Nephron (organoid): ENCODE measurements around the gene ANKH.

Source experiments
- H3K27ac Mint-ChIP-seq, 3 experiments: 2 replicates each; pipeline ENCODE4 v1.8.0; 2020; ENCODE audit warnings: mixed read lengths in 3 of 3, mild to moderate bottlenecking in 2 of 3, moderate library complexity in 1 of 3
- H3K27me3 Mint-ChIP-seq: 2 replicates; pipeline ENCODE4 v1.8.0; 2021; ENCODE audit warnings: low read depth, mild to moderate bottlenecking, moderate library complexity, mixed read lengths
- H3K36me3 Mint-ChIP-seq: 2 replicates; pipeline ENCODE4 v1.8.0; 2020; ENCODE audit warnings: low read depth, mixed read lengths
- H3K4me1 Mint-ChIP-seq: 2 replicates; pipeline ENCODE4 v1.8.0; 2020; ENCODE audit warnings: mixed read lengths
- H3K4me3 Mint-ChIP-seq, 3 experiments: 2 replicates each; pipeline ENCODE4 v1.8.0; 2020; ENCODE audit warnings: mild to moderate bottlenecking in 3 of 3, mixed read lengths in 3 of 3, moderate library complexity in 2 of 3
- H3K9me3 Mint-ChIP-seq: 2 replicates; pipeline ENCODE4 v1.8.0; 2020; ENCODE audit warnings: mixed read lengths
- CTCF ChIP-seq, 3 experiments: fragments of 200-600 bp; sonication (generic); IDR thresholded peaks; one replicate each; pipeline ENCODE4 v1.5.0; 2021; ENCODE audit warnings: antibody characterized with exemption in 3 of 3; ENCODE audit not compliant: unreplicated experiment in 3 of 3

ANKH gene

GRCh38 chr5:14869233-14869632 lies 2.3 kb downstream of the ANKH start:
- Mint-ChIP-seq H3K27me3 (peaks cover 32% of the 10 kb centered on the region), H3K9me3 (no peaks in the 10 kb centered on the region), H3K27ac (no peak overlapping the region), H3K36me3 (no peaks in the 10 kb centered on the region), H3K4me1 (peaks cover 15% of the 10 kb centered on the region), H3K4me3 (peak overlapping the region; percentile 91 to 93 (median 91))
- TF ChIP-seq CTCF (IDR thresholded peaks at IDR 0.05; ENCODE audit: unreplicated experiment in 3 of 3) = no peak

- Mint-ChIP-seq H3K27me3 (peaks cover 32% of the 10 kb centered on the region), H3K9me3 (no peaks in the 10 kb centered on the region), H3K36me3 (no peaks in the 10 kb centered on the region), H3K4me1 (peaks cover 15% of the 10 kb centered on the region), H3K4me3 (peak overlapping the region in 1 of 3 experiments; percentile 44), H3K27ac (no peak overlapping the region)
- TF ChIP-seq CTCF (IDR thresholded peaks at IDR 0.05; ENCODE audit: unreplicated experiment in 3 of 3) = no peak
These were observed 2.8 kb downstream of the ANKH start for GRCh38 chr5:14868771-14869170.

GRCh38 chr5:14864181-14864812 lies 7.3 kb downstream of the ANKH start:
- no peak for TF ChIP-seq CTCF (IDR thresholded peaks at IDR 0.05; ENCODE audit: unreplicated experiment in 3 of 3)
- peaks cover 20% of the 10 kb centered on the region for H3K27me3 Mint-ChIP-seq
- H3K27ac Mint-ChIP-seq = no peak overlapping the region
- H3K36me3 Mint-ChIP-seq = no peaks in the 10 kb centered on the region
- H3K9me3 Mint-ChIP-seq = no peaks in the 10 kb centered on the region
- H3K4me1 Mint-ChIP-seq = no peaks in the 10 kb centered on the region
- H3K4me3 Mint-ChIP-seq = no peak overlapping the region

- H3K27me3 Mint-ChIP-seq = peaks cover 8% of the 10 kb centered on the region
- H3K4me3 Mint-ChIP-seq = no peak overlapping the region
- TF ChIP-seq CTCF (IDR thresholded peaks at IDR 0.05; ENCODE audit: unreplicated experiment in 3 of 3) = no peak
- H3K9me3 Mint-ChIP-seq = no peaks in the 10 kb centered on the region
- H3K4me1 Mint-ChIP-seq = no peaks in the 10 kb centered on the region
- no peaks in the 10 kb centered on the region for H3K36me3 Mint-ChIP-seq
- no peak overlapping the region for H3K27ac Mint-ChIP-seq
These were observed 8.5 kb downstream of the ANKH start for GRCh38 chr5:14863105-14863504.

GRCh38 chr5:14861123-14861765 lies 10.3 kb downstream of the ANKH start:
- Mint-ChIP-seq H3K27ac (no peak overlapping the region), H3K9me3 (no peaks in the 10 kb centered on the region), H3K27me3 (peaks cover 6% of the 10 kb centered on the region), H3K36me3 (no peaks in the 10 kb centered on the region), H3K4me3 (no peak overlapping the region), H3K4me1 (no peaks in the 10 kb centered on the region)
- TF ChIP-seq CTCF (IDR thresholded peaks at IDR 0.05; ENCODE audit: unreplicated experiment in 3 of 3) = no peak

- no peak for TF ChIP-seq CTCF (IDR thresholded peaks at IDR 0.05; ENCODE audit: unreplicated experiment in 3 of 3)
- H3K27me3 Mint-ChIP-seq = peaks cover 6% of the 10 kb centered on the region
- no peak overlapping the region for H3K27ac Mint-ChIP-seq
- H3K4me1 Mint-ChIP-seq = no peaks in the 10 kb centered on the region
- H3K36me3 Mint-ChIP-seq = no peaks in the 10 kb centered on the region
- no peak overlapping the region for H3K4me3 Mint-ChIP-seq
- H3K9me3 Mint-ChIP-seq = no peaks in the 10 kb centered on the region
These were observed 11.6 kb downstream of the ANKH start for GRCh38 chr5:14859980-14860379.
